GM19240 (cell line): ENCODE results near the gene ZBTB25.

ENCODE experiments used
- DNase-seq: peaks from one replicate; pipeline ENCODE4 v3.0.0; 2011; ENCODE audit warnings: low spot score; ENCODE audit not compliant: insufficient read length

ZBTB25 gene

GRCh38 chr14:64400829-64401459 lies 102.7 kb downstream of the ZBTB25 start:
- DNase-seq = no peak
